ENCODE data around the gene CYP4X1. TPM values are rescaled to one million over a fixed set of nuclear protein-coding genes. Genes with fewer than 3 reads are reported as not detected.

CYP4X1 gene, protein sequence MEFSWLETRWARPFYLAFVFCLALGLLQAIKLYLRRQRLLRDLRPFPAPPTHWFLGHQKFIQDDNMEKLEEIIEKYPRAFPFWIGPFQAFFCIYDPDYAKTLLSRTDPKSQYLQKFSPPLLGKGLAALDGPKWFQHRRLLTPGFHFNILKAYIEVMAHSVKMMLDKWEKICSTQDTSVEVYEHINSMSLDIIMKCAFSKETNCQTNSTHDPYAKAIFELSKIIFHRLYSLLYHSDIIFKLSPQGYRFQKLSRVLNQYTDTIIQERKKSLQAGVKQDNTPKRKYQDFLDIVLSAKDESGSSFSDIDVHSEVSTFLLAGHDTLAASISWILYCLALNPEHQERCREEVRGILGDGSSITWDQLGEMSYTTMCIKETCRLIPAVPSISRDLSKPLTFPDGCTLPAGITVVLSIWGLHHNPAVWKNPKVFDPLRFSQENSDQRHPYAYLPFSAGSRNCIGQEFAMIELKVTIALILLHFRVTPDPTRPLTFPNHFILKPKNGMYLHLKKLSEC
- 0.07 TPM in 1 of 5 replicates, not detected in the others for total RNA-seq (2022; extraction: Qiagen RNA extraction)

DNA sequence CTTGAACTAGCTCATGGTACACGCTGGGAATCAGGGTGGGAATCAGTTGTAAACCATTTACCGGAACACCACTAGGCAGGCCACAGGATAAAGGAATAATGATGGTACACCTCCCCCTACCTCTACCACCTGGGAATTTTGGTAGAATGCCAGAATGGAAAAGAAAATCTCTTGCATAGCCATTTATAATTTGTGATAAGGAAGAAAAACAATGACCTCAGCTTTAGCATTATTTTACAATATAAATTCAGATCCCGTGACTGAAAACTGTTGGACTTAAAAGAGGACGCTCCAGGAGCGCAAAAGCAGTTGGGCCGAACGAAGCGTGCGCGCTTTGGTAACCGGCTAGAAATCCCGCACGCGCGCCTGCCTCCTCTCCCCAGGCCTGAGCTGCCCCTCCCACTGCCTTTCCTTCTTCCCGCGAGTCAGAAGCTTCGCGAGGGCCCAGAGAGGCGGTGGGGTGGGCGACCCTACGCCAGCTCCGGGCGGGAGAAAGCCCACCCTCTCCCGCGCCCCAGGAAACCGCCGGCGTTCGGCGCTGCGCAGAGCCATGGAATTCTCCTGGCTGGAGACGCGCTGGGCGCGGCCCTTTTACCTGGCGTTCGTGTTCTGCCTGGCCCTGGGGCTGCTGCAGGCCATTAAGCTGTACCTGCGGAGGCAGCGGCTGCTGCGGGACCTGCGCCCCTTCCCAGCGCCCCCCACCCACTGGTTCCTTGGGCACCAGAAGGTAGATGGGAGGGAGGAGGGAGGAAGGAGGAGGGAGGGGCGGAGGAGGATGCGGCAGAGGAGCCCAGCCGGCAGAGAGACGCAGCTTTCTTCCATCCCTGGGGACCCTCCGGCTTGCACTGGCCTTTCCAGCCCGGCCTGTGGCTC lies at the start of gene CYP4X1:
CYP4X1 (plus strand) TSS at position 402 of the 873 bp plus-strand sequence; CDS start at position 551, 149 bp downstream.

DNA sequence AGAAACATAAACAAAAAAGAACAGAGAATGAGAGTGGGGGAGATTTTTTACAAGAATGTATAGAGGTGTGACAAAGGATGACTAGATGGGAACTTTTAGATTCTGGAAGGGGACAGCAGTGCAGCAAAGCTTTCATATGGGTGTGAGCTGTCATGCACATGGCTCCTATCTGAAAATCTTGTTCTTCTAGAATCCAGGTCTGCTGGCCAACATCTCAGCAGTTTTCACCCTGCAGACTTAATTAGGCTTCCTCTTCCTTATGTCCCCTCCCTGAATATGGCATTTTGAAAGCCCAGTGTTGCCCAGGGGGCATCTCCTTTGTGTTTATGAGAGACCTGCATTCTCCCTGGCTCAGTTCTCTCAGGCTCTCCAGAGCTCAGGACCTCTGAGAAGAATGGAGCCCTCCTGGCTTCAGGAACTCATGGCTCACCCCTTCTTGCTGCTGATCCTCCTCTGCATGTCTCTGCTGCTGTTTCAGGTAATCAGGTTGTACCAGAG lies 43.7 kb downstream of the CYP4X1 start, which contains the start of gene CYP4Z1:
CYP4Z1 (plus strand) TSS at position 135 of the 498 bp plus-strand sequence; CDS start at position 395, 260 bp downstream.

Other genes with a start within 250 kb of the CYP4X1 start
- gene CYP4B1, start 224.6 kb upstream of the CYP4X1 start, total RNA-seq (2022; extraction: Qiagen RNA extraction) = 0.16 TPM in 1 of 5 replicates, not detected in the others
- gene CYP4A11, start 82.2 kb upstream of the CYP4X1 start, total RNA-seq (2022; extraction: Qiagen RNA extraction) = not detected in 5 replicates
- not detected in 5 replicates for gene CYP4Z1, start 43.6 kb downstream of the CYP4X1 start, total RNA-seq (2022; extraction: Qiagen RNA extraction)
- not detected in 5 replicates for gene CYP4A22, start 113.8 kb downstream of the CYP4X1 start, total RNA-seq (2022; extraction: Qiagen RNA extraction)
- 6.9 to 9.5 TPM (median 8.0 TPM) in 5 replicates for gene PDZK1IP1, start 166.4 kb downstream of the CYP4X1 start, total RNA-seq (2022; extraction: Qiagen RNA extraction)
- not detected in 5 replicates for gene TAL1, start 208.6 kb downstream of the CYP4X1 start, total RNA-seq (2022; extraction: Qiagen RNA extraction)

Data from A549 treated with Mapracorat at 1 μM for 4 hours (cell line).